IMR-90 (cell line): ENCODE data around the gene CARD14.

Experiments
- CTCF ChIP-seq: conservative IDR thresholded peaks from 2 replicates; pipeline ENCODE4 v1.5.1; 2012; ENCODE audit warnings: mild to moderate bottlenecking, low read depth, low read length, improper control_type of control experiment
- MAFK ChIP-seq: IDR thresholded peaks from 2 replicates; pipeline ENCODE4 v1.6.1; 2012; ENCODE audit warnings: low read depth, low read length, improper control_type of control experiment
- MAZ ChIP-seq: IDR thresholded peaks from 2 replicates; pipeline ENCODE4 v1.6.1; 2012; ENCODE audit warnings: low read depth, mild to moderate bottlenecking, low read length, improper control_type of control experiment, moderate library complexity, borderline replicate concordance
- POLR2A ChIP-seq: IDR thresholded peaks from 2 replicates; pipeline ENCODE4 v1.6.1; 2012; ENCODE audit warnings: mild to moderate bottlenecking, low read depth, low read length
- RAD21 ChIP-seq: IDR thresholded peaks from 2 replicates; pipeline ENCODE4 v1.6.1; 2012; ENCODE audit warnings: low read length, improper control_type of control experiment
- RFX5 ChIP-seq: IDR thresholded peaks from 2 replicates; pipeline ENCODE4 v1.8.0; 2012; ENCODE audit warnings: low read depth, mild to moderate bottlenecking, low read length, moderate library complexity

- no peak for TF ChIP-seq POLR2A
- no peak for TF ChIP-seq CTCF
- TF ChIP-seq MAFK, result no peak
- TF ChIP-seq RFX5, result no peak
- no peak for TF ChIP-seq RAD21
- TF ChIP-seq MAZ, result no peak
Measured at GRCh38 chr17:80218391-80218790, 48.6 kb downstream of the CARD14 start.
